Erythroblast (primary cell): ENCODE data around the gene HSPA12A.

Experiments used
- GATA1 ChIP-seq: IDR thresholded peaks from 2 replicates; pipeline ENCODE4 v1.6.1; 2011; ENCODE audit warnings: low read depth, mild to moderate bottlenecking, control low read depth, low read length, moderate library complexity
- POLR2A ChIP-seq: IDR thresholded peaks from 2 replicates; pipeline ENCODE4 v1.6.1; 2011; ENCODE audit warnings: mild to moderate bottlenecking, low read length

GRCh38 chr10:116784035-116784434 is 41.7 kb upstream of the HSPA12A start:
- TF ChIP-seq POLR2A (no peak), GATA1 (no peak)
